SK-N-SH (cell line): ENCODE data around the gene CREB3L4. TPM values are rescaled to one million over a fixed set of nuclear protein-coding genes. Genes with fewer than 3 reads are reported as not detected.

Experiments used
- CTCF ChIA-PET: fragments of 300-600, 350-600 bp; formaldehyde crosslinking; extraction: SDS; loops from one replicate; lab custom pipeline; 2021; lab: Yijun Ruan, JAX
- POLR2A ChIA-PET: fragments of 350-600 bp; sonication (Branson Sonifier 250); formaldehyde crosslinking; extraction: SDS; loops from one replicate; lab custom pipeline; 2020; ENCODE audit warnings: antibody characterized with exemption, inconsistent platforms; lab: Yijun Ruan, JAX
- DNase-seq: peaks from one replicate; pipeline ENCODE4 v3.0.0; 2012
- H2AFZ ChIP-seq: fragments of 200-600 bp; sonication (generic); 2 replicates; pipeline ENCODE4 v1.8.1; 2016; ENCODE audit warnings: antibody characterized with exemption, mild to moderate bottlenecking, low read depth
- H3F3A ChIP-seq: fragments of 200-600 bp; sonication (generic); replicated peaks from 2 replicates; pipeline ENCODE3; 2016; ENCODE audit warnings: antibody characterized with exemption, mild to moderate bottlenecking; ENCODE audit not compliant: insufficient read depth
- H3K27ac ChIP-seq, 2 experiments: fragments of 200-500 bp in 1 of 2; fragments of 200-600 bp in 1 of 2; sonication (Bioruptor generic) in 1 of 2; sonication (generic), shearing (Covaris generic) in 1 of 2; 2 replicates each; pipeline versions ENCODE4 v1.5.1 to v1.6.1; 2014 to 2016; ENCODE audit warnings: low read depth in 2 of 2, inconsistent platforms in 1 of 2, low read length in 1 of 2, mild to moderate bottlenecking in 1 of 2, mixed read lengths in 1 of 2
- H3K27me3 ChIP-seq: fragments of 200-600 bp; sonication (generic), shearing (Covaris generic); 2 replicates; pipeline ENCODE4 v1.6.1; 2016; ENCODE audit warnings: mixed run types; ENCODE audit not compliant: insufficient read depth
- H3K36me3 ChIP-seq, 2 experiments: fragments of 200-500 bp in 1 of 2; fragments of 200-600 bp in 1 of 2; sonication (Bioruptor generic) in 1 of 2; sonication (generic) in 1 of 2; replicated peaks in 1 of 2; 2 replicates each; pipeline versions ENCODE3 to v1.5.1; 2014 to 2016; ENCODE audit warnings: low read length in 1 of 2, mild to moderate bottlenecking in 1 of 2; ENCODE audit not compliant: insufficient read depth in 2 of 2, control insufficient read depth in 1 of 2
- H3K4me1 ChIP-seq, 2 experiments: fragments of 200-500 bp in 1 of 2; fragments of 200-600 bp in 1 of 2; sonication (Bioruptor generic) in 1 of 2; sonication (generic), shearing (Covaris generic) in 1 of 2; 2 replicates each; pipeline versions ENCODE4 v1.5.1 to v1.6.1; 2014 to 2016; ENCODE audit warnings: low read depth in 1 of 2, low read length in 1 of 2, mixed run types in 1 of 2; ENCODE audit not compliant: insufficient read depth in 2 of 2, control insufficient read depth in 1 of 2
- H3K4me2 ChIP-seq: fragments of 200-600 bp; sonication (generic), shearing (Covaris generic); 2 replicates; pipeline ENCODE4 v1.6.1; 2017; ENCODE audit warnings: mixed run types
- H3K4me3 ChIP-seq, 2 experiments: fragments of 200-500 bp in 1 of 2; fragments of 200-600 bp in 1 of 2; sonication (Bioruptor generic) in 1 of 2; sonication (generic), shearing (Covaris generic) in 1 of 2; 2 replicates each; pipeline versions ENCODE4 v1.5.1 to v1.8.1; 2014 to 2016; ENCODE audit warnings: low read depth in 2 of 2, inconsistent platforms in 1 of 2, low read length in 1 of 2, mild to moderate bottlenecking in 1 of 2, mixed read lengths in 1 of 2, moderate library complexity in 1 of 2
- H3K79me2 ChIP-seq: fragments of 200-600 bp; sonication (generic); 2 replicates; pipeline ENCODE4 v1.8.1; 2017; ENCODE audit warnings: mild to moderate bottlenecking; ENCODE audit not compliant: insufficient read depth
- H3K9ac ChIP-seq: fragments of 200-600 bp; sonication (generic); 2 replicates; pipeline ENCODE4 v1.6.1; 2017; ENCODE audit warnings: mixed run types
- H3K9me2 ChIP-seq: fragments of 200-600 bp; sonication (generic); 2 replicates; pipeline ENCODE4 v1.6.1; 2017; ENCODE audit warnings: mixed run types
- H3K9me3 ChIP-seq: fragments of 200-600 bp; sonication (generic); 2 replicates; pipeline ENCODE4 v1.6.1; 2017; ENCODE audit warnings: mixed run types, mild to moderate bottlenecking, moderate library complexity
- H4K20me1 ChIP-seq: fragments of 200-600 bp; sonication (generic); 2 replicates; pipeline ENCODE4 v1.6.1; 2017; ENCODE audit warnings: mild to moderate bottlenecking, mixed run types; ENCODE audit not compliant: insufficient read depth
- ELF1 ChIP-seq: IDR thresholded peaks from 2 replicates; pipeline ENCODE4 v1.4.0; 2012
- FOSL2 ChIP-seq: IDR thresholded peaks from 2 replicates; pipeline ENCODE4 v1.4.0; 2012; ENCODE audit warnings: low read depth, mild to moderate bottlenecking, moderate library complexity, borderline replicate concordance
- JUND ChIP-seq: IDR thresholded peaks from 2 replicates; pipeline ENCODE4 v1.4.0; 2012
- MAX ChIP-seq: IDR thresholded peaks from 2 replicates; pipeline ENCODE4 v1.4.0; 2012; ENCODE audit warnings: low read depth
- MXI1 ChIP-seq: IDR thresholded peaks from 2 replicates; pipeline ENCODE4 v1.6.1; 2012; ENCODE audit warnings: mild to moderate bottlenecking, low read depth, low read length, improper control_type of control experiment
- NFIC ChIP-seq: IDR thresholded peaks from 2 replicates; pipeline ENCODE4 v1.4.0; 2012; ENCODE audit warnings: borderline replicate concordance
- NRF1 ChIP-seq: IDR thresholded peaks from 2 replicates; pipeline ENCODE4 v1.6.1; 2012; ENCODE audit warnings: low read depth, mild to moderate bottlenecking, low read length
- POLR2AphosphoS5 ChIP-seq: IDR thresholded peaks from 2 replicates; pipeline ENCODE4 v1.6.1; 2012; ENCODE audit warnings: low read depth, low read length
- RCOR1 ChIP-seq: fragments of 150-350 bp; IDR thresholded peaks from 2 replicates; pipeline ENCODE4 v1.6.1; 2017; ENCODE audit warnings: antibody characterized with exemption, low read length
- RXRA ChIP-seq: IDR thresholded peaks from 2 replicates; pipeline ENCODE4 v1.4.0; 2012; ENCODE audit warnings: low read depth, mild to moderate bottlenecking, borderline replicate concordance
- SIN3A ChIP-seq: IDR thresholded peaks from 2 replicates; pipeline ENCODE4 v1.6.1; 2012; ENCODE audit warnings: low read depth, mild to moderate bottlenecking, low read length, moderate library complexity, borderline replicate concordance
- TCF12 ChIP-seq: IDR thresholded peaks from 2 replicates; pipeline ENCODE4 v1.4.0; 2012
- YY1 ChIP-seq: IDR thresholded peaks from 2 replicates; pipeline ENCODE4 v1.4.0; 2012; ENCODE audit warnings: low read depth, mild to moderate bottlenecking
- WGBS: methylation state at CpG from one replicate; pipeline ENCODE4 v1.1.6; 2017; ENCODE audit warnings: low lambda C conversion rate; 5-methylcytosine and 5-hydroxymethylcytosine counted together
- polyA plus RNA-seq, 3 experiments: library from polyadenylated mRNA; depleted of rRNA; stranded (reverse); fragments of >200 nt; gene quantifications; 2 replicates each; pipeline ENCODE4 v1.2.3, GENCODE V29; 2012

CREB3L4 gene
- polyA plus RNA-seq, 1 of the 3 experiments (the other 2 are of a cell fraction): 12.8 TPM

GRCh38 chr1:153985341-153985912 lies 17.7 kb downstream of the CREB3L4 start:
- no peaks in the 10 kb centered on the region for H3K27me3 ChIP-seq
- peaks cover 22% of the 10 kb centered on the region for H3F3A ChIP-seq
- peaks cover 25% of the 10 kb centered on the region for H3K79me2 ChIP-seq
- TF ChIP-seq MAX (0 out of 2 replicates have a peak, but pooled peaks have one; percentile 34), ELF1 (no peak), RXRA (no peak), FOSL2 (peak; percentile 88), NRF1 (no peak), JUND (peak; percentile 77), TCF12 (0 out of 2 replicates have a peak, but pooled peaks have one; percentile 25)
- ChIA-PET CTCF (interaction anchor here (0.9 to 4.9 kb wide), 13 partner anchors 11 to 400 kb away, joined by 3 to 68 read pairs (median 10); partner anchors contain the start of genes CHTOP, CRTC2, DENND4B and JTB), POLR2A (interaction anchor here (0.6 to 2.7 kb wide), 6 partner anchors 8 to 183 kb away, joined by 3 to 17 read pairs (median 4); partner anchors contain the start of genes CREB3L4, CRTC2, JTB and SLC39A1)
- peak overlapping the region; percentile 67 to 86 for H3K27ac ChIP-seq
- no peaks in the 10 kb centered on the region for H4K20me1 ChIP-seq
- H2AFZ ChIP-seq: peak overlapping the region; percentile 79
- H3K9ac ChIP-seq: peak overlapping the region; percentile 86
- peaks cover 15 to 28% of the 10 kb centered on the region in 2 experiments for H3K36me3 ChIP-seq
- H3K9me2 ChIP-seq: no peaks in the 10 kb centered on the region
- H3K4me1 ChIP-seq: peaks cover 15 to 16% of the 10 kb centered on the region in 2 experiments
- DNase-seq: no peak
- WGBS: 15% methylated on average over 7 of the region's 7 CpGs
- peak overlapping the region; percentile 81 to 90 for H3K4me3 ChIP-seq
- no peaks in the 10 kb centered on the region for H3K9me3 ChIP-seq
- peak overlapping the region; percentile 99 for H3K4me2 ChIP-seq

GRCh38 chr1:153985941-153986761 lies 18.4 kb downstream of the CREB3L4 start, which contains the start of gene RAB13:
RAB13 (minus strand) TSS chr1:153986339; CDS start chr1:153986236, 103 bp downstream.
- ChIA-PET CTCF (interaction anchor here (0.6 to 4.9 kb wide), 45 partner anchors 11 to 470 kb away, joined by 3 to 68 read pairs (median 6); partner anchors contain the start of genes CHTOP, CREB3L4, CRTC2 and DENND4B), POLR2A (interaction anchor here (0.7 to 2.7 kb wide), 6 partner anchors 9 to 211 kb away, joined by 3 to 17 read pairs (median 6); partner anchors contain the start of genes CREB3L4, CRTC2, JTB and SLC27A3)
- peaks cover 19% of the 10 kb centered on the region for H3F3A ChIP-seq
- H3K27me3 ChIP-seq: no peaks in the 10 kb centered on the region
- peak within 1 kb of the TSS; percentile 86 to 94 for H3K27ac ChIP-seq
- H3K4me1 ChIP-seq: peaks cover 15 to 16% of the 10 kb centered on the region in 2 experiments
- peak; percentile 92 for DNase-seq
- H3K79me2 ChIP-seq: peaks cover 31% of the 10 kb centered on the region
- H3K9ac ChIP-seq: peak within 1 kb of the TSS; percentile 86
- 3% methylated on average over 28 of the region's 32 CpGs for WGBS
- H3K4me3 ChIP-seq: peak within 1 kb of the TSS; percentile 81 to 90
- peak within 1 kb of the TSS; percentile 99 for H3K4me2 ChIP-seq
- H3K9me3 ChIP-seq: no peaks in the 10 kb centered on the region
- peak within 1 kb of the TSS; percentile 90 for H2AFZ ChIP-seq
- H3K9me2 ChIP-seq: no peaks in the 10 kb centered on the region
- TF ChIP-seq SIN3A: no peak; the same call in 1 of the 2 replicates
- TF ChIP-seq RCOR1: no peak
- TF ChIP-seq POLR2AphosphoS5: peak; percentile 63; the same call in 1 of the 2 replicates
- 0 out of 2 replicates have a peak, but pooled peaks have one; percentile 7 for TF ChIP-seq NFIC
- no peak for TF ChIP-seq ELF1
- TF ChIP-seq MXI1: peak; percentile 25
- TF ChIP-seq YY1: 0 out of 2 replicates have a peak, but pooled peaks have one; percentile 57
- no peak for TF ChIP-seq FOSL2
- H3K36me3 ChIP-seq: peaks cover 11 to 25% of the 10 kb centered on the region in 2 experiments
- H4K20me1 ChIP-seq: no peaks in the 10 kb centered on the region
